ENCODE data around the gene TXNRD1.

The TXNRD1 gene

GRCh38 chr12:104334581-104334980, 119.0 kb downstream of the TXNRD1 start:
- ATAC-seq (ENCODE audit: low read depth) (no peak), DNase-seq (ENCODE audit: low spot score) (no peak)
- Histone ChIP-seq H3K36me3 (ENCODE audit: low read depth) (peaks cover 100% of the 10 kb centered on the region), H3K9me3 (ENCODE audit: severe bottlenecking) (no peaks in the 10 kb centered on the region), H3K27ac (ENCODE audit: poor library complexity, severe bottlenecking) (no peak overlapping the region), H3K4me3 (ENCODE audit: severe bottlenecking) (no peak overlapping the region), H3K4me1 (ENCODE audit: insufficient read depth, poor library complexity, severe bottlenecking) (no peaks in the 10 kb centered on the region), H3K27me3 (ENCODE audit: insufficient read depth, poor library complexity, severe bottlenecking) (no peaks in the 10 kb centered on the region)
- TF ChIP-seq CTCF (IDR thresholded peaks at IDR 0.05; ENCODE audit: poor library complexity, severe bottlenecking), result no peak

GRCh38 chr12:104336115-104336514, 120.5 kb downstream of the TXNRD1 start:
- Histone ChIP-seq H3K4me1 (ENCODE audit: insufficient read depth, poor library complexity, severe bottlenecking) (no peaks in the 10 kb centered on the region), H3K4me3 (ENCODE audit: severe bottlenecking) (no peak overlapping the region), H3K27me3 (ENCODE audit: insufficient read depth, poor library complexity, severe bottlenecking) (no peaks in the 10 kb centered on the region), H3K9me3 (ENCODE audit: severe bottlenecking) (no peaks in the 10 kb centered on the region), H3K27ac (ENCODE audit: poor library complexity, severe bottlenecking) (no peak overlapping the region), H3K36me3 (ENCODE audit: low read depth) (peaks cover 100% of the 10 kb centered on the region)
- no peak for DNase-seq (ENCODE audit: low spot score)
- no peak for ATAC-seq (ENCODE audit: low read depth)
- no peak for TF ChIP-seq CTCF (IDR thresholded peaks at IDR 0.05; ENCODE audit: poor library complexity, severe bottlenecking)

- no peaks in the 10 kb centered on the region for H3K4me1 ChIP-seq (ENCODE audit: insufficient read depth, poor library complexity, severe bottlenecking)
- no peak for DNase-seq (ENCODE audit: low spot score)
These were observed 121.5 kb downstream of the TXNRD1 start for GRCh38 chr12:104337030-104337558.

GRCh38 chr12:104339663-104340062, 124.1 kb downstream of the TXNRD1 start:
- H3K27me3 ChIP-seq (ENCODE audit: insufficient read depth, poor library complexity, severe bottlenecking), result no peaks in the 10 kb centered on the region
- no peak overlapping the region for H3K27ac ChIP-seq (ENCODE audit: poor library complexity, severe bottlenecking)
- ATAC-seq (ENCODE audit: low read depth) (no peak), DNase-seq (ENCODE audit: low spot score) (no peak)
- H3K36me3 ChIP-seq (ENCODE audit: low read depth), result peaks cover 98% of the 10 kb centered on the region
- no peaks in the 10 kb centered on the region for H3K9me3 ChIP-seq (ENCODE audit: severe bottlenecking)
- no peak overlapping the region for H3K4me3 ChIP-seq (ENCODE audit: severe bottlenecking)
- no peak for TF ChIP-seq CTCF (IDR thresholded peaks at IDR 0.05; ENCODE audit: poor library complexity, severe bottlenecking)
- no peaks in the 10 kb centered on the region for H3K4me1 ChIP-seq (ENCODE audit: insufficient read depth, poor library complexity, severe bottlenecking)

More at GRCh38 chr12:104337030-104337558, 121.5 kb downstream of the TXNRD1 start:
- ATAC-seq (ENCODE audit: low read depth), result no peak
- peaks cover 100% of the 10 kb centered on the region for H3K36me3 ChIP-seq (ENCODE audit: low read depth)
- H3K27me3 ChIP-seq (ENCODE audit: insufficient read depth, poor library complexity, severe bottlenecking), result no peaks in the 10 kb centered on the region
- TF ChIP-seq CTCF (IDR thresholded peaks at IDR 0.05; ENCODE audit: poor library complexity, severe bottlenecking), result no peak
- no peak overlapping the region for H3K27ac ChIP-seq (ENCODE audit: poor library complexity, severe bottlenecking)
- no peak overlapping the region for H3K4me3 ChIP-seq (ENCODE audit: severe bottlenecking)
- no peaks in the 10 kb centered on the region for H3K9me3 ChIP-seq (ENCODE audit: severe bottlenecking)

GRCh38 chr12:104340177-104340576, 124.6 kb downstream of the TXNRD1 start:
- Histone ChIP-seq H3K27ac (ENCODE audit: poor library complexity, severe bottlenecking) (no peak overlapping the region), H3K27me3 (ENCODE audit: insufficient read depth, poor library complexity, severe bottlenecking) (no peaks in the 10 kb centered on the region), H3K9me3 (ENCODE audit: severe bottlenecking) (no peaks in the 10 kb centered on the region), H3K4me1 (ENCODE audit: insufficient read depth, poor library complexity, severe bottlenecking) (no peaks in the 10 kb centered on the region), H3K36me3 (ENCODE audit: low read depth) (peaks cover 98% of the 10 kb centered on the region), H3K4me3 (ENCODE audit: severe bottlenecking) (no peak overlapping the region)
- no peak for ATAC-seq (ENCODE audit: low read depth)
- TF ChIP-seq CTCF (IDR thresholded peaks at IDR 0.05; ENCODE audit: poor library complexity, severe bottlenecking), result no peak
- no peak for DNase-seq (ENCODE audit: low spot score)
